HG03097 (cell line): ENCODE data around the gene SECISBP2L.

Source experiments
- ATAC-seq: cut with Tn5 transposase; IDR thresholded peaks from one replicate; pipeline ENCODE4 v1.9.1; 2021; ENCODE audit not compliant: unreplicated experiment, low FRiP score

Gene SECISBP2L

DNA sequence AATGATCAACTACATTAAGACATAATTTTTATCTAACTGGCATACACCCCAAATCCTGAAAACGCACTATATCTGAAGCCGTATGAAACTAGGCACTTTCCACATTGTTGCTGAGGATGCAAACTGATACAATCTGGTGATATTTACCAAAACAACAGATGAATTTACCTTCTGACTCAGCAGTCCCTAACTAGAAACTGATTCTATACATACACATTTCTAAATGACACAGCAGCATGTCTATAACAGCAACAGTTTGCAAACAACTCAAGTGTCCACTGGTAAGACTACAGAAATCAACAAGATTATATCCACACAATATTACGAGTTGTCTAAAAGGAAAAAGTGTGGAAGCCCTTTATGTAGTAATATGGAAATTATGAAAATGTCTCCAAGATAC is 22.9 kb downstream of the SECISBP2L start:
- no peak for ATAC-seq

GRCh38 chr15:49015896-49016295 is 30.4 kb downstream of the SECISBP2L start:
- ATAC-seq: no peak

- ATAC-seq: no peak
These were observed 46.9 kb downstream of the SECISBP2L start for GRCh38 chr15:48999314-48999713.

DNA sequence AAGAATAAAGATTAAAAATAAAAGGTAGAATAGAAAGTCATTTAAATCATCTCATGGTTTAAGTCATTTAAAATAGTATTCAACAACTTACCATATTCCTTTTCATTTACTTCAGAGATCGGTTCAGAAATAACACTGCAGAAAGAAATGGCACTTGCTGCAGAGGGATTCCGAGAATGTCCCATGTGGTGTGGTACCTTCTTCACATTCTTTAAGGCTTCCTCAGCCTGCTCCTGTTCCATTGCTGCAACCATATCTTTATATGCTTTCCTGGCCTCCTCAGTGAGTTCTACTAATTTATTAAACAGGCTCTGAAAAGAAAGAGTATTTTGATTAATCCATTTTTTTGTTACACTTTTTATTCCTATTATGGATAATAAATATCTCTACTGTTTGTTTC is 50.0 kb downstream of the SECISBP2L start:
- no peak for ATAC-seq

GRCh38 chr15:48993380-48993779 is 52.9 kb downstream of the SECISBP2L start:
- no peak for ATAC-seq

GRCh38 chr15:48992545-48992944 is 53.7 kb downstream of the SECISBP2L start:
- no peak for ATAC-seq

DNA sequence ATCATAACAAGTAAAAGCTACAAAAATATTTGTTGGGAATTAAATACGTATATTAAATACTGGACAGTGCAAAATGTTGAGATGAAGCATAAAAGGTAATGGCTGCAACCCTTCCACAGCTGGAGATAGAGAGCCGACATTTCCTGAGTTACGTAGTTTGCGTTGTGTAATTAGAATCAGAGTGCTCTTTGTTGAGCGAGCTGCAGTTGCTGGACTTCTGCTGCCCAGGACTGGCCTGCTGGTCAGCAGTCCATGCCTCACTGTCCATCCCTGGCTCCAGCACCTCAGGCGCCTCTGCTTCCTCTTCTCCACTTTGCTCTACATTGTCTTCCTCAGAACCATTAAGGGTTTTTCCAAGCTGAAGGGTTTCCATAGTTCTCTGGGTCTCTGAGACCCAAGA is 54.1 kb downstream of the SECISBP2L start:
- no peak for ATAC-seq

DNA sequence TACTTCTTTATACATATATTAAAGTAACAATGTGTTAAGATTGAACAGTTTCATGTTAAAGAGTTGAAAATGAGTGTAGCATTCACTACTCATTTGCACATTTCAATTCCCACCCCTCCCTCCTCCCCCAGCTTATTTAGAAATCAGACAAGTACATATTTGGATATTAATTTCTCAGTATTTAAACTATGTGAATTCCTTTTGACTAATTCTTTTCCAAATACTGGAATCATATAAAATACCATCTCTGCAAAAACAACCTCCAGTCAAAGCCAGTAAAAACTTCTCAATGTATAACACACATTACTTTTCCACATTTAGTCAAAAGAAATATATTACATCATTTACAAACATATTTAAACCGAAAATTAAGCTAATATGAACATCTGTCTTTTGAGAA is 57.1 kb downstream of the SECISBP2L start:
- ATAC-seq: no peak

DNA sequence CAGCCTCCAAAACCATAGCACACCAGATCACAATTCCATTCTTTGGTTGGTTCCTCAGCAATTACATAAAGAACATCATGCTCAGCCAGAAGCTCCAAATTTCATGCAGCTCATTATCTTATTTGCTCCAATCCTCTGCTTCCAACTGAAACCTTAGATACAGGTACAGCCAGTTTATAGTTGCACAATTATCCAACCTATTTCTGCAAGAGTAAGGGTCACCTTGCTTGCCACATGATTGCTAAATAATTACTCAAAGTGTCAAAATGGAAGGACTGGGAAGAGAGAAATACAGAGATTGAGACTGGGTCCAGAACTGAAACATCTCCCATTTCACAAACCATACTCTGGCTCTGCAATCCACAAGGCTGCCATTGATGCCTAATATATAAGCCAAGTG is 59.1 kb downstream of the SECISBP2L start:
- no peak for ATAC-seq

DNA sequence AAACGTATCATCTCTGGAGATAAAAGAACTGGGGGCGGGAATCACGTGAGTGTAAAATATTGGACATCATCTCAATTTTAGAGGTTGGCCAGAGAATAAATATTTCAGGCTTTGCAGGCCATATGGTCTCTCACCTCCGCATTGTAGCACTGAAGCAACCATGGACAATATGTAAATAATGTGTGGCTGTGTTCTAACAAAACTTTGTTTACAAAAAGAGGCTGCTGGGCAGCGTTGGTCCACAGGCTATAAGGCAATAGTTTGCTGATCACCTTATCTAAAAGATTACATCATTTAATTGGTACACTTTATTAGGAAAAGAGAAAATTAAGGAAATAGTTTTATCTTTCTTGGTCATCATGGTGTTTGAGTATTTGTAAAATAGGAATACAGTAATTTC is 60.0 kb downstream of the SECISBP2L start:
- no peak for ATAC-seq

DNA sequence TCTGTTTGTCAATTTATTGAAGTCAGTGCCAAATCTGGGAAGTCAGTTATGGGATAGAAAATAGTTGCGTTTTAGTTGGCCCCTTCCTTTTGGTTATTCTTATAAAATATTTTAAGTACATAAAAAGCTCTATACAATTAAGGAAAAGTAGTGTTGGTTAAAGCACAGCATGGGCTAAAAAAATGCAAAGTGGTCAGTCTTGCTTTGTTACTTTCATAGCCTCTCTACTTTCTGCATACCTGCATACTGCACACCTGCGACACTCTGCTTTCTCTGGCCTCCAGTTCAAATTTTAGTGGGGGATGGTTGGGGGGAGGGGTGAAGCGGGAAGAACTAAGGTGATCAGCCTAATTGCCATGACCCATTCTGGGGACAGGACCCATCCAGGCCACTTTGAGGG is 60.7 kb downstream of the SECISBP2L start:
- ATAC-seq: no peak

DNA sequence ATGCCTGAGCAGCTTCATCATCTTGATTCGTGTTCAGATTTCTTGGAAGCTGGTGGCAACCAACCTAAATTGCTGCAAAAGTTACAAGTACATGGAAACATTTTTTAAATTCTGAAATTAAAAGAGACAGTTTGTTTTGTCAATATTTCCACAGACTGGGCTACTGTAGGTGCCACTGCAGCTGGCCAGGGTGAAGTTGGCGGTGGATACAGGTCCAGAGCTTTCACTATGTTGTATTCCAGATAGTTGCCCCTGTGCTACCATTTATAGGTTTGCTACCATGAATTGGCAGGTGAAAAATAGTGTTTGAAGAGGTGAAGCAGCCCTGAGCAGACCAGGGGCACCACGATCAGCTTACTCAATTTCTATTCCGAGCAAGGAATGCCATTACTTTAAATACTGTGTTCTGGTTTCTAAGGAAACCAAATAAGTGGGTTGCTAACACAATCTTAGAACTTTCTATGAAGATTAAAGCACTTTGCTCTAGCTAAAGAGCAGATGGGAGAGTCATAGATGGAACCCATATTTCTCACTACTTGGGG is 61.4 kb downstream of the SECISBP2L start:
- ATAC-seq: no peak

GRCh38 chr15:48984021-48984710 is 62.1 kb downstream of the SECISBP2L start:
- ATAC-seq: no peak

GRCh38 chr15:48983300-48983699 is 62.9 kb downstream of the SECISBP2L start:
- ATAC-seq: no peak

- no peak for ATAC-seq
These were observed 64.3 kb downstream of the SECISBP2L start for GRCh38 chr15:48981941-48982340.

DNA sequence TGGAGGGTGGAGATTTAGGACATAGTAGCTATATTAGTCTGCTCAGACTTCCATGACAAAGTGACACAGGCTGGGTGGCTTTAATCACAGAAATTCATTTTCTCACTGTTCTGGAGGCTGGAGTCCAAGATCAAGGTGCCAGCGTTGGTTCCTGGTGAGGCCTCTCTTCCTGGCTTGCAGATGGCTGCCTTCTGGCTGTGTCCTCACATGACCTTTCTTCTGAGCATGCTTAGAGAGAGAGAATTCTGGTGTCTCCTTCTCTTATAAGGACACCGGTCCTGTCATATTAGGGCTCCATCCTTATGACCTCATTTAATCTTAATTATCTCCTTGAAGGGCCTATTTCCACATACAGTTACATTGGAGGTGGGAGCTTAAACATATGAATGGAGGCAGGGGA is 67.6 kb downstream of the SECISBP2L start:
- no peak for ATAC-seq

- ATAC-seq: no peak
These were observed 69.7 kb downstream of the SECISBP2L start for GRCh38 chr15:48976444-48977088.

DNA sequence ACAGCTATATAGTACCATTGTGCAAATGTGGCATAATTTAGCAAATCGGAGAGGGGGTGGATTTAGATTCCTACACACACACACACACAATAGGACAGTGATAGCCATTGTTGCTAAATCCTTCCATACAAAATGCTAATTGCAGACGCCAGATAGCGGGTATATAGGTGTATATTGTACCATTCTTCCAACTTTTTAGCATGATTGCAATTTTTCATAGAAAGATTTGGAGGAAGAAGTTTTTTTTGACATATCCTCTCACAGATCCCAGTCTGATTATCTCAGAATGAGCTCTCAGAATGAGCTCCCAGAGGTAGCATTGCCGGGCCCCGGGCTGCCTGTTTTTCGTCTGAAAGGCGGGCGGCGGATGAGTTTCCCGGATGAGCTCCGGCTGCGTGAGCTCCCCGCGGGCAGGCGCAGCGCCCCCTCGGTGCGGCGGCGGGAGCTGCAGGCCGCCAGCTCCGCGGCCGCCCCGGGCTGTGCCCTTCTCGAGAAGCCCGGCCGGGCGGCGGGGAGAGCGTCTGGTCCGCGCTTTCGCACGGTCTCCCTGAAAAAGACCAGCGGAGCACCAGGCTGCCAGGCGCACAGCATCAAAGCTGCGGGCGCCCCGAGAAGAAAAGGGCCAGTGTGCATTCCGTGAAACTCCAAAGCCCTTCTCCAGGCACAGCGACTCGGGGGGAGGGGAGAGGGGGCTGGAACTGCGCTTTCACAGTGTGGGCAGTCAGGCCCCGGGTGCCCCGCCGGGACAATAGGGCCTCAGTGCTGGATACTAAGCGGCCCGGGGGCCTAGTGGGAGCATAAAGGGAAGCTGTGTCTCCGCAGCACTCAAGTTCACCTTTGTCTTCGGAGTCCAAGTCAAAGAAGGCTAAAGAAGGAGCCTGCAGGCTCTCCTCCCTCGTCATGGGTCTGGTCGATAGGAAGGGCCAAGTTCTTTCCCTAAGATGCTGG is 70.5 kb downstream of the SECISBP2L start:
- ATAC-seq: peak; percentile 90

DNA sequence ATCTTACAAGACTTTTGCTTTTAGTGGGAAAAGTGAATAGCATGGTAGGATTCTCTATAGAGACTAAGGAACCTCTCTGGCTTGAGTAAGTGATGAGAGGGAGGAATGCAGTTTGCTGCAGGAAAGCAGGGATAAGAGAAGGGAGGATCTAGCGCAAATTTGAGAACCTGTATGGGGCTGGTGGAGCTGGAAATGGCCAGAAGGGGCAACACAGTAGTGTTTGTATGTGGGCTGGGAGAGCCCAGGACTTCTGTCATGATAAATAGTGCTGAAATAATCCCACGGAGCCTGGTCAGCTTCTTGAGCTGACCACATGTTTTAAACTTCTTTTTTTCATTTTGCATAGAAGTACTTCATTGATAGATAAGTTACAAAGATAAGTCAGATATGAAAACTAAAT is 71.4 kb downstream of the SECISBP2L start:
- no peak for ATAC-seq

GRCh38 chr15:48972750-48973503 is 73.3 kb downstream of the SECISBP2L start:
- no peak for ATAC-seq
